LNCaP clone FGC (cell line): ENCODE results near the gene CTSW.
A peak's percentile ranks its signal among the peaks of the same experiment; 100 is the strongest.

Experiments used
- DNase-seq: peaks from one replicate; pipeline ENCODE4 v3.0.0-alpha.2; 2011; ENCODE audit warnings: low read depth
- H3K4me3 ChIP-seq: 2 replicates; pipeline ENCODE4 v1.5.1; 2011; ENCODE audit warnings: mild to moderate bottlenecking, low read depth, low read length, control low read depth
- CTCF ChIP-seq: IDR thresholded peaks from 2 replicates; pipeline ENCODE4 v1.5.1; 2012; ENCODE audit warnings: mild to moderate bottlenecking; ENCODE audit not compliant: control insufficient read depth, insufficient read depth; ENCODE audit errors: extremely low read depth

The CTSW gene

GRCh38 chr11:65916391-65916790, 36.8 kb downstream of the CTSW start:
- TF ChIP-seq CTCF = no peak
- H3K4me3 ChIP-seq = no peak overlapping the region
- DNase-seq = no peak

DNA sequence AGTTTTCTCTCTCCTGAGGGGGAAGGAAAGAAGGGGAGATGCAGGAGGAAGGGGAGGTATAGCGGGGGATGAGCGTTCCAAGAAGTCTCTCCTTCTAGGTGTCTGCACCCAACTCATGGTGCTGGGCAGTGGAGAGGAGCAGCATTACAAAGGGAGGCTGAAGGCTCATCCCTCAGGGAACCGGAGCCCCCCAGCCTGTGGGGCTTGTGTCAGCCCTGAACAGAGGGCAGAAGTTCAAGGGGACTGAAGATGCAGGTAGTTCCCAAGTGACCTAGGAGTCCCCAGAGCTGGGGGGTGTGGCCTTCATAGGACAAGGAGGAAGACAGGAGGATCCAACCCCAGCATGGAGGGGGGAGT, 37.4 kb downstream of the CTSW start:
- DNase-seq = no peak
- no peak for TF ChIP-seq CTCF
- H3K4me3 ChIP-seq = no peak overlapping the region

- no peak for TF ChIP-seq CTCF
- no peak for DNase-seq
- H3K4me3 ChIP-seq = peak overlapping the region; percentile 95
These were observed 38.0 kb downstream of the CTSW start for GRCh38 chr11:65917434-65918210.

DNA sequence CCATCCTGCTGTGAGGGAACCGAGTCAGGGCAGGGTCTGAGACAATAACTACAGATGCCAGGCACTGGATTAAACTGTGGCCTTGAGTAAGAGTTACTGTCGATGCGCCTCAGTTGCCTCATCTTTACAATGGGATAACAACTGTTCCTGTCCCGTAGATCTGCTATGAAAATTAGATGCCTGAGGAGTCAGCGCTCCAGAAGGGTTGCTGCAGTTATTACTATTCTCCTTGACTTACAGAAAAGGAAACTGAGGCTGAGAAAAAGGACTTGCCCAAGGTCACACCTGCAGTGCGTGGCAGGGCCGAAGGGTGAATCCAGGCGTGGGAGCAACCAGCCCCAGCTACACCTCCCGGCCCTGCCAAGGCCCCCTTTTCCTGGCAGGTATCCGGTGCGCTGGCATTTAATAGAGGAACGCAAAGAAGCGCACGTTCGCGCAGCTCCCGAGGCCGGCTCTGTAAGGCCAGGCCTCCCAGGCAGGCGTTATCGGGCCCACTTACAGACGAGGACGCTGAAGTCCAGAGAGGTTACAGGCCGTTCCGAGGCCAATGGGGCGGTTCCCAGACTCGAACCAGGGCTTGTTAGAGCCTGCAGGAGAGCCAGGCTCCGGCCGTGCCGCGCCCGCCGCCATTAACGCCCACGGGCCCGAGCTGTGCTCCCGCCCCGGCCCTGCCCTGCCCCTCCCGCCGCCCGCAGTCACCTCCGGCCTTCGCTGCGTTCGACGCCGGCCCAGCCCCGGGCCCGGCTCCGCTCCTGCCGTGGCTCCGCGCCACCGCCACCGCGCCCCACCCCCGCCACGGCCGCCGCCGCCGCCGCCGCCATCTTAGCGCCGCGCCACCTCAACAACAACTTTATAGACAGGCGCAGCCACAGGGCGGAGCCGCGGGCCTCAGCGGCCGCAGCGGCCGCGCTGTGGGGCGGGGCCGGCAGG, 38.8 kb downstream of the CTSW start, which contains the start of gene C11orf68:
TSS of gene C11orf68 (minus strand) at position 852 of the 930 bp plus-strand sequence. CDS start at position 821, 31 bp downstream.
- H3K4me3 ChIP-seq = peak within 1 kb of the TSS; percentile 95
- DNase-seq = no peak
- 0 out of 2 replicates have a peak, but pooled peaks have one; percentile 1 for TF ChIP-seq CTCF

DNA sequence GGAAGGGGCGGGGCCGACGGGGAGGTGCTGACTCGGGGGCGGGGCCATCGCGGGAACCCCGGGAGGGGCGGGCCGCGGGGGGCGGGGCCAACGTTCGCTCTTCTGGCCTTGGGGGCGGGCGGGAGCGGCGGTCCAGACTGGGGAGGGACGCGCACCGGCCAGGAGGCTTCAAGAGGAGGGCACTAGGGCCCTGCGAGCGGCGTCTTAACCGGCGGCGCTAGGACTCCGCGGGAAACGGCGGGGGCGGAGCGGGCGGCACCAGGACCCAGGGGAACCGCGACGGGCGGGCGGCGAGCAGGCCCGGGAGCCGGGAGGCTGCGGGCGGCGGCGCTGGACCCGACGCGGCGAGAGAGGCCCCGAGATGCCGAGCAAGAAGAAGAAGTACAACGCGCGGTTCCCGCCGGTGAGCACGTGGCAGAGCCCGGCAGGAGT, 39.5 kb downstream of the CTSW start, which contains the start of gene DRAP1:
TSS of gene DRAP1 (plus strand) at position 286 of the 432 bp plus-strand sequence. CDS start at position 362, 76 bp downstream.
- H3K4me3 ChIP-seq = peak within 1 kb of the TSS; percentile 95
- peak; percentile 91 for DNase-seq
- TF ChIP-seq CTCF = peak; percentile 9; the same call in 1 of the 2 replicates

DNA sequence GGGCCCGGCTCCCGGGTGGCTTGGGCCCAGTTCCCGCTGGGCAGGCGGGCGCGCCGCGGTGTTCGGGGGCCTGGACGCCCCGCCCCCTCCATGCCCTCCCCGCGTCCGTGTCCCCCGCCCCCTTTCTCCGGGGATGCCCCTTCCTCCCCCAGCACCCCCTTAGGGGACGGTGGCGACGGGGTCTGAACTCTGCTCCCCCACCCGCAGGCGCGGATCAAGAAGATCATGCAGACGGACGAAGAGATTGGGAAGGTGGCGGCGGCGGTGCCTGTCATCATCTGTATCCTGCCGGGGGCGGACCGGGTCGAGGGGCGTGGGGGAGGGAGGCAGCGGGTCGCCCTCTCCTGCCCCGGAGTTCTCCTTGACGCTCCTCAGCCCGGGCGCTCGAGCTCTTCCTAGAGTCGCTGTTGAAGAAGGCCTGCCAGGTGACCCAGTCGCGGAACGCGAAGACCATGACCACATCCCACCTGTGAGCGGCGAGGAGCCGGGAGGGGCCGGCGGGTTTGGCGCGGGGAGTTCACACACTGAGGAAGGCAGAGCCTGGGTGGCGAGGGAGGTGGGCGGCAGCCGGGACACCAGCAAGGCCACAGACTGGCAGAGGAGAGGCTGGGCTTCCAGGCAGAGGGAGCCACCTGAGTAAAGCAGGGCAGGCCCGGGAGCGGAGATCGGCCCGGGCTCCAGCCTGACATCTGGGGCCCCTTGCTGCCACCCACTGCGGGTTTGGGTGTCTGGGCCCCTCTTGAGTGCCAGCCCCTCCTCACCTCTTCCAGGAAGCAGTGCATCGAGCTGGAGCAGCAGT, 40.1 kb downstream of the CTSW start:
- no peak for TF ChIP-seq CTCF
- peak overlapping the region; percentile 80 for H3K4me3 ChIP-seq
- no peak for DNase-seq
